Heart right ventricle (tissue), 16 donors: ENCODE data around the gene UPF1. TPM values are rescaled to one million over a fixed set of nuclear protein-coding genes. Genes with fewer than 3 reads are reported as not detected.
"Not testable (repeated sequence)": the region's sequence is repeated elsewhere in the genome, so short reads cannot be mapped to it uniquely, and the experiment has no call there.

Experiments used
- ATAC-seq, 8 donors: fragments of 200-7000 bp; cut with Tn5 transposase; one replicate each; pipeline ENCODE4 v1.9.1; 2020; ENCODE audit warnings: mild to moderate bottlenecking in 8 of 8, moderate library complexity in 8 of 8, moderate number of reproducible peaks in 1 of 8
- DNase-seq, 2 donors: peaks; one replicate each; pipeline ENCODE4 v3.0.0-alpha.2; 2020
- H3K27ac ChIP-seq, 10 donors: fragments of 200-600 bp; sonication (generic) in 2 of 10; one replicate each; pipeline versions ENCODE4 v1.5.0 to v1.8.0; 2020 to 2022; ENCODE audit warnings: mild to moderate bottlenecking in 3 of 10
- H3K27me3 ChIP-seq, 7 donors: fragments of 200-600 bp; one replicate each; pipeline ENCODE4 v1.8.0; 2021 to 2022; ENCODE audit warnings: mild to moderate bottlenecking in 2 of 7
- H3K36me3 ChIP-seq, 9 donors: fragments of 200-600 bp; sonication (generic) in 1 of 9; one replicate each; pipeline versions ENCODE4 v1.5.0 to v1.8.0; 2020 to 2022; ENCODE audit warnings: mild to moderate bottlenecking in 2 of 9
- H3K4me1 ChIP-seq, 9 donors: fragments of 200-600 bp; sonication (generic) in 1 of 9; one replicate each; pipeline versions ENCODE4 v1.5.0 to v1.8.0; 2020 to 2022; ENCODE audit warnings: mild to moderate bottlenecking in 4 of 9
- H3K4me3 ChIP-seq, 10 donors: fragments of 200-600 bp; sonication (generic) in 2 of 10; one replicate each; pipeline versions ENCODE4 v1.5.0 to v1.8.0; 2020 to 2022; ENCODE audit warnings: mild to moderate bottlenecking in 7 of 10, moderate library complexity in 2 of 10
- H3K9me3 ChIP-seq, 11 donors: fragments of 200-600 bp in 10 of 11; sonication (generic) in 2 of 11; one replicate each; pipeline versions ENCODE4 v1.5.0 to v1.8.0; 2013 to 2022; ENCODE audit warnings: mild to moderate bottlenecking in 2 of 11, control low read depth in 1 of 11, moderate library complexity in 1 of 11
- WGBS, 2 donors: extraction: QIAGEN DNeasy Blood & Tissue Kit; methylation state at CpG; one replicate each; pipeline ENCODE4 v1.1.7; 2013; ENCODE audit warnings: inconsistent platforms in 1 of 2; 5-methylcytosine and 5-hydroxymethylcytosine counted together
- intact Hi-C, 10 donors: fragments of 100-400 bp; cut with DNase I; formaldehyde crosslinking; loops; one replicate each; pipeline versions ENCODE4 v1.11.1 to v1.14.2; 2022
- polyA plus RNA-seq, 2 donors: library from polyadenylated mRNA; stranded (reverse); fragments of 200-250 nt; gene quantifications; one replicate each; pipeline ENCODE4 v1.2.3, GENCODE V29; 2013
- total RNA-seq, 10 donors: library from RNA; stranded (reverse); fragmentation: NEBNext Ultra II Directional in 3 of 10; extraction: Animal tissue kit (Norgen Biotek cat#: 25700) in 3 of 10; gene quantifications; one replicate each; pipeline versions ENCODE4 v1.2.1 to v1.2.4, GENCODE V29; 2021 to 2023
- TF ChIP-seq, protein P1 (sequence below), 9 donors: fragments of 200-600 bp; sonication (generic) in 2 of 9; IDR thresholded peaks; one replicate each; pipeline versions ENCODE4 v1.5.0 to v1.8.0; 2021 to 2022; ENCODE audit warnings: antibody characterized with exemption in 9 of 9, mild to moderate bottlenecking in 5 of 9, moderate library complexity in 1 of 9
- donor health status: Arrhythmogenic right ventricular cardiomyopathy.
- donor health status: ischemic (EF 13 %, LVEDD 7.1; RV severe dilation, severe dysfunction).
- donor health status: healthy with polysubstance abuse.
- donor health status: DM: no; HTN: yes; CAD: no.
- donor health status: DM: no; HTN: no; CAD: no.
- donor health status: ischemic (EF 25% LVEDD 6.9; RV normal size, moderate dysfunction).
- donor health status: ischemic (EF 25% LVEDD 5.7; RV mildly dilated, moderate dysfunction).
- donor health status: healthy.
- donor health status: DM: yes; HTN: yes; CAD: no.
- donor health status: Ischemic cardiomyopathy.
- donor health status: ischemic (EF 35%, LVEDD 5.7; RV mildly dilated, moderate dysfunction).
- donor health status: nonischemic (EF 11% LVEDD 7.7; RV severe dilation, severe dysfunction).
- donor health status: DM: yes; HTN: yes; CAD: no.
- donor health status: PGD.
- donor health status: ischemic (EF 29% LVEDD 5.4; RV normal size, mild dysfunction).
- donor health status: nonischemic (EF 23%, LVEDD 6.1; RV moderate dilation, normal function).

The UPF1 gene
- total and polyA plus RNA-seq, 12 donors, result 25.2 to 44.3 (median 36.8) TPM

DNA sequence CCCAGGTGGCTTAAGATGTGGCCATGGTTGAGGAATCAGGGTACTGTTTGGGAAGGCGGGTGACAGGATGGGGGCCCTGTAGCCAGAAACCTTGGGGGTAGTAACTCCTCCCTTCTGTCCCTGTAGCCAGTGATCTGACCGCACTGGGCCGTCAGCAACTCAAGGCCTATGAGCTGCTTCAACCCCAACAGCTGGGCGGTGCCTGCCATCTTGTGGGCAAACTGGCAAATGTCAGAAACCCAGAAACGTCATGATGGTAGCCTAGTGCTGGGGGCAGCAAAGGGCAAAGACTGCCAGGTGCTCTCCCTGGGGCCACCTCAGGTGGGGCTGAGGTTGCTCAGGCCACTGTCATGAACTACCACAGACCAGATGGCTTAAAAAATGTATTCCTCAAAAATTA lies 83.9 kb downstream of the UPF1 start:
- no peak for ATAC-seq
- DNase-seq, result no peak
- 50 to 57% methylated on average over 5 of the region's 5 CpGs for WGBS, 2 donors
- intact Hi-C loops, result loop anchor here in 1 of 10 donors (10.0 kb wide), 1 partner anchor 451 kb away; no protein-coding TSS in a partner anchor
- peaks cover 10 to 38% (median 26%) of the 10 kb centered on the region in 9 donors for H3K4me1 ChIP-seq
- peaks cover 0 to 60% (median 9%) of the 10 kb centered on the region in 9 donors for H3K36me3 ChIP-seq
- H3K27ac ChIP-seq, result no peak overlapping the region
- TF ChIP-seq, protein P1, sequence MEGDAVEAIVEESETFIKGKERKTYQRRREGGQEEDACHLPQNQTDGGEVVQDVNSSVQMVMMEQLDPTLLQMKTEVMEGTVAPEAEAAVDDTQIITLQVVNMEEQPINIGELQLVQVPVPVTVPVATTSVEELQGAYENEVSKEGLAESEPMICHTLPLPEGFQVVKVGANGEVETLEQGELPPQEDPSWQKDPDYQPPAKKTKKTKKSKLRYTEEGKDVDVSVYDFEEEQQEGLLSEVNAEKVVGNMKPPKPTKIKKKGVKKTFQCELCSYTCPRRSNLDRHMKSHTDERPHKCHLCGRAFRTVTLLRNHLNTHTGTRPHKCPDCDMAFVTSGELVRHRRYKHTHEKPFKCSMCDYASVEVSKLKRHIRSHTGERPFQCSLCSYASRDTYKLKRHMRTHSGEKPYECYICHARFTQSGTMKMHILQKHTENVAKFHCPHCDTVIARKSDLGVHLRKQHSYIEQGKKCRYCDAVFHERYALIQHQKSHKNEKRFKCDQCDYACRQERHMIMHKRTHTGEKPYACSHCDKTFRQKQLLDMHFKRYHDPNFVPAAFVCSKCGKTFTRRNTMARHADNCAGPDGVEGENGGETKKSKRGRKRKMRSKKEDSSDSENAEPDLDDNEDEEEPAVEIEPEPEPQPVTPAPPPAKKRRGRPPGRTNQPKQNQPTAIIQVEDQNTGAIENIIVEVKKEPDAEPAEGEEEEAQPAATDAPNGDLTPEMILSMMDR (IDR thresholded peaks at IDR 0.05), result peak in 8 of 9 donors; percentile 6 to 46 (median 32)
- H3K4me3 ChIP-seq, result no peak overlapping the region
- no peaks in the 10 kb centered on the region for H3K27me3 ChIP-seq
- no peaks in the 10 kb centered on the region for H3K9me3 ChIP-seq

DNA sequence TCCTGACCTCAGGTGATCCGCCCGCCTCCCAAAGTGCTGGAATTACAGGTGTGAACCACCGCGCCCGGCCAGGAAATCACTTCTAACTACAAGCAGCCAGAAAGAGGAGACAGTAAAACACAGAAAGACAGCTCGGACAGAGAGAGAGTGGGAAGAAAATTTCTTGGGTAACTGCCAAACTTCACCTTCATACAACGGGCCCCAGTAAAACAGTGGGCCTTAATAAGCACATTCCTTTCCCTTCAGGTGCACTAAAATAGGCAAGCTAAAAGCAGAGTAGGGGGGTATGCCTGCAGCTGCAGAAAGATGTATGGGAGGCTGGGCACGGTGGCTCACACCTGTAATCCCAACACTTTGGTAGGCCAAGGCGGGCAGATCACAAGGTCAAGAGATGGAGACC lies 85.8 kb downstream of the UPF1 start:
- H3K9me3 ChIP-seq, H3K27ac ChIP-seq, H3K27me3 ChIP-seq, DNase-seq, ATAC-seq: not testable (repeated sequence)
- 86% methylated on average over 9 of the region's 9 CpGs for WGBS, 2 donors
- peak overlapping the region in 4 of 10 donors; percentile 89 to 98 (median 94) for H3K4me3 ChIP-seq
- H3K4me1 ChIP-seq, result peaks cover 11 to 44% (median 31%) of the 10 kb centered on the region in 9 donors
- H3K36me3 ChIP-seq, result peaks cover 0 to 63% (median 12%) of the 10 kb centered on the region in 9 donors
- intact Hi-C loops, result loop anchor here in 1 of 10 donors (10.0 kb wide), 1 partner anchor 453 kb away; no protein-coding TSS in a partner anchor

Other genes with a start within 250 kb of the UPF1 start
- gene REX1BD, start 243.2 kb upstream of the UPF1 start, total RNA-seq, result 10 to 100 TPM; 63.4 to 96.3 (median 68.7) TPM
- 100 to 1,000 TPM in 1 of 2 donors, 10 to 100 TPM in 1; 58.5 to 107 TPM for gene REX1BD, start 243.2 kb upstream of the UPF1 start, polyA plus RNA-seq
- gene CRLF1, start 225.2 kb upstream of the UPF1 start, total RNA-seq, result 10 to 100 TPM in 3 of 10 donors, 1 to 10 TPM in 6, under 1 TPM in 1; 0.68 to 42.1 (median 4.5) TPM
- gene CRLF1, start 225.2 kb upstream of the UPF1 start, polyA plus RNA-seq, result 100 to 1,000 TPM; 154 to 161 TPM
- gene TMEM59L, start 219.1 kb upstream of the UPF1 start, total RNA-seq, result 1 to 10 TPM in 5 of 10 donors, under 1 TPM in 5; 0.13 to 4.5 (median 0.89) TPM
- 10 to 100 TPM in 1 of 2 donors, 1 to 10 TPM in 1; 2.5 to 13.8 TPM for gene TMEM59L, start 219.1 kb upstream of the UPF1 start, polyA plus RNA-seq
- 1 to 10 TPM; 4.6 to 8.2 (median 6.3) TPM for gene KLHL26, start 194.9 kb upstream of the UPF1 start, total RNA-seq
- 1 to 10 TPM; 3.4 to 4.6 TPM for gene KLHL26, start 194.9 kb upstream of the UPF1 start, polyA plus RNA-seq
- 10 to 100 TPM in 3 of 10 donors, 1 to 10 TPM in 7; 6.5 to 11.8 (median 9.3) TPM for gene CRTC1, start 148.3 kb upstream of the UPF1 start, total RNA-seq
- gene CRTC1, start 148.3 kb upstream of the UPF1 start, polyA plus RNA-seq, result 1 to 10 TPM; 3.2 to 8.6 TPM
- 1 to 10 TPM in 3 of 10 donors, under 1 TPM in 5, not detected in 2; 0.13 to 5.9 (median 0.43) TPM for gene COMP, start 40.7 kb upstream of the UPF1 start, total RNA-seq
- gene COMP, start 40.7 kb upstream of the UPF1 start, polyA plus RNA-seq, result 1 to 10 TPM in 1 of 2 donors, under 1 TPM in 1; 0.29 to 2.4 TPM
- gene CERS1, start 64.2 kb downstream of the UPF1 start, total RNA-seq, result 1 to 10 TPM in 6 of 10 donors, under 1 TPM in 4; 0.42 to 3.3 (median 1.3) TPM
- gene CERS1, start 64.2 kb downstream of the UPF1 start, polyA plus RNA-seq, result under 1 TPM; 0.37 to 0.49 TPM
- gene COPE, start 87.4 kb downstream of the UPF1 start, total RNA-seq, result 100 to 1,000 TPM; 102 to 157 (median 117) TPM
- gene COPE, start 87.4 kb downstream of the UPF1 start, polyA plus RNA-seq, result 100 to 1,000 TPM; 166 to 302 TPM
- gene DDX49, start 87.8 kb downstream of the UPF1 start, total RNA-seq, result 10 to 100 TPM; 16.2 to 29.8 (median 21.3) TPM
- 10 to 100 TPM; 44.4 to 74.5 TPM for gene DDX49, start 87.8 kb downstream of the UPF1 start, polyA plus RNA-seq
- gene HOMER3, start 109.3 kb downstream of the UPF1 start, total RNA-seq, result 10 to 100 TPM; 10.4 to 23.2 (median 13.6) TPM
- gene HOMER3, start 109.3 kb downstream of the UPF1 start, polyA plus RNA-seq, result 10 to 100 TPM; 20.8 to 24.8 TPM
- gene SUGP2, start 201.6 kb downstream of the UPF1 start, total RNA-seq, result 10 to 100 TPM; 50.4 to 72.3 (median 63.3) TPM
- gene SUGP2, start 201.6 kb downstream of the UPF1 start, polyA plus RNA-seq, result 10 to 100 TPM; 27.2 to 85.2 TPM
- gene ARMC6, start 201.6 kb downstream of the UPF1 start, total RNA-seq, result 10 to 100 TPM; 13.4 to 22.3 (median 15.2) TPM
- gene ARMC6, start 201.6 kb downstream of the UPF1 start, polyA plus RNA-seq, result 10 to 100 TPM; 21.9 to 27.9 TPM
- 10 to 100 TPM; 15.7 to 24.1 (median 19.3) TPM for gene SLC25A42, start 232.0 kb downstream of the UPF1 start, total RNA-seq
- gene SLC25A42, start 232.0 kb downstream of the UPF1 start, polyA plus RNA-seq, result 10 to 100 TPM; 15.9 to 18.1 TPM